A549 (cell line): ENCODE measurements around the gene HDAC1.

Experiments
- CEBPB ChIP-seq, 2 experiments: fragments of >200 bp in 1 of 2; sonication (Bioruptor Twin) in 1 of 2; formaldehyde crosslinking in 1 of 2; IDR thresholded peaks; 2 replicates each; pipeline ENCODE4 v1.6.1; 2012 to 2016
- EP300 ChIP-seq, 2 experiments: fragments of >200 bp; sonication (Bioruptor Twin); formaldehyde crosslinking; IDR thresholded peaks; 2 replicates in 1 of 2; 3 replicates in 1 of 2; pipeline ENCODE4 v1.6.1; 2016 to 2017
- ESRRA ChIP-seq: fragments of 150-350 bp; IDR thresholded peaks from 2 replicates; pipeline ENCODE4 v1.6.1; 2014; ENCODE audit warnings: mild to moderate bottlenecking, low read length, borderline replicate concordance
- FOSL2 ChIP-seq, 2 experiments: fragments of 450-650 bp in 1 of 2; fragments of >200 bp in 1 of 2; sonication (Bioruptor Twin) in 1 of 2; formaldehyde crosslinking; IDR thresholded peaks; 2 replicates each; pipeline versions ENCODE4 v1.5.0 to v1.6.1; 2016 to 2020; ENCODE audit warnings: mild to moderate bottlenecking in 1 of 2, moderate library complexity in 1 of 2
- JUN ChIP-seq, 2 experiments: fragments of >200 bp; sonication (Bioruptor Twin); formaldehyde crosslinking; IDR thresholded peaks; 2 replicates in 1 of 2; 3 replicates in 1 of 2; pipeline ENCODE4 v1.6.1; 2016 to 2017
- MAZ ChIP-seq: fragments of 150-350 bp; IDR thresholded peaks from 2 replicates; pipeline ENCODE4 v1.6.1; 2014; ENCODE audit warnings: antibody characterized with exemption, low read depth, low read length, borderline replicate concordance
- POLR2A ChIP-seq: IDR thresholded peaks from 2 replicates; pipeline ENCODE4 v1.6.1; 2012; ENCODE audit warnings: mild to moderate bottlenecking, low read length
- RAD21 ChIP-seq, 2 experiments: fragments of >200 bp in 1 of 2; sonication (Bioruptor Twin) in 1 of 2; formaldehyde crosslinking in 1 of 2; IDR thresholded peaks in 1 of 2; conservative IDR thresholded peaks in 1 of 2; 2 replicates in 1 of 2; 3 replicates in 1 of 2; pipeline ENCODE4 v1.6.1; 2012 to 2018; ENCODE audit warnings: inconsistent platforms in 1 of 2
- RNF2 ChIP-seq: fragments of 200-600 bp; sonication (generic); IDR thresholded peaks from 2 replicates; pipeline ENCODE4 v1.6.1; 2016; ENCODE audit warnings: low read depth, mild to moderate bottlenecking, antibody characterized with exemption, moderate library complexity, borderline replicate concordance
- ZC3H11A ChIP-seq: fragments of 450-650 bp; IDR thresholded peaks from 2 replicates; pipeline ENCODE4 v1.6.1; 2014; ENCODE audit warnings: antibody characterized with exemption, mild to moderate bottlenecking
- TF ChIP-seq, protein P1 (sequence below): fragments of >200 bp; sonication (Bioruptor Twin); formaldehyde crosslinking; IDR thresholded peaks from 3 replicates; pipeline ENCODE4 v1.5.1; 2016
- TF ChIP-seq, protein P2 (sequence below): IDR thresholded peaks from 2 replicates; pipeline ENCODE4 v1.6.1; 2012

DNA sequence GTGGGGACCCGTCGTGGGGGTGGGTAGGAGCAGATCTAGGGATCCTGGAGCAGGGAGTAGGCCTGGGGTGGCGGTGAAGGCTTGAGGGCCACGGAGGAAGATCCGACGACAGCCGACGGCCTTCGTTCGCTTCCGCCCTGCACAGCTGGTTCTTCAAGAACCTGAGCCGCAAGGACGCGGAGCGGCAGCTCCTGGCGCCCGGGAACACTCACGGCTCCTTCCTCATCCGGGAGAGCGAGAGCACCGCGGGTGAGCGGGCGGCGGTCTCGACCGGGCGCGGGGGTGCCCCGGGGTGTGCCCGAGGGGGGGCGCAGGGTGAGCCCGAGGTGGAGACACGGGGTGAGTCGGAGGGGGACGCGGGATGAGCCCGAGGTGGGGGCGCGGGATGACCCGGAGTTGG, 16.5 kb upstream of the HDAC1 start:
- TF ChIP-seq, protein P1, sequence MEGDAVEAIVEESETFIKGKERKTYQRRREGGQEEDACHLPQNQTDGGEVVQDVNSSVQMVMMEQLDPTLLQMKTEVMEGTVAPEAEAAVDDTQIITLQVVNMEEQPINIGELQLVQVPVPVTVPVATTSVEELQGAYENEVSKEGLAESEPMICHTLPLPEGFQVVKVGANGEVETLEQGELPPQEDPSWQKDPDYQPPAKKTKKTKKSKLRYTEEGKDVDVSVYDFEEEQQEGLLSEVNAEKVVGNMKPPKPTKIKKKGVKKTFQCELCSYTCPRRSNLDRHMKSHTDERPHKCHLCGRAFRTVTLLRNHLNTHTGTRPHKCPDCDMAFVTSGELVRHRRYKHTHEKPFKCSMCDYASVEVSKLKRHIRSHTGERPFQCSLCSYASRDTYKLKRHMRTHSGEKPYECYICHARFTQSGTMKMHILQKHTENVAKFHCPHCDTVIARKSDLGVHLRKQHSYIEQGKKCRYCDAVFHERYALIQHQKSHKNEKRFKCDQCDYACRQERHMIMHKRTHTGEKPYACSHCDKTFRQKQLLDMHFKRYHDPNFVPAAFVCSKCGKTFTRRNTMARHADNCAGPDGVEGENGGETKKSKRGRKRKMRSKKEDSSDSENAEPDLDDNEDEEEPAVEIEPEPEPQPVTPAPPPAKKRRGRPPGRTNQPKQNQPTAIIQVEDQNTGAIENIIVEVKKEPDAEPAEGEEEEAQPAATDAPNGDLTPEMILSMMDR = no peak
- TF ChIP-seq POLR2A = no peak
- no peak for TF ChIP-seq ESRRA
- TF ChIP-seq ZC3H11A = no peak
- TF ChIP-seq RAD21 (conservative IDR thresholded peaks at IDR 0.05 in 1 of 2, IDR thresholded peaks at IDR 0.05 in 1 of 2) = no peak
- no peak for TF ChIP-seq JUN (IDR thresholded peaks at IDR 0.05)
- TF ChIP-seq FOSL2 (IDR thresholded peaks at IDR 0.05) = no peak
- no peak for TF ChIP-seq FOSL2 (CRISPR knock-in tag; IDR thresholded peaks at IDR 0.05)
- no peak for TF ChIP-seq EP300 (IDR thresholded peaks at IDR 0.05)
- TF ChIP-seq, protein P2, sequence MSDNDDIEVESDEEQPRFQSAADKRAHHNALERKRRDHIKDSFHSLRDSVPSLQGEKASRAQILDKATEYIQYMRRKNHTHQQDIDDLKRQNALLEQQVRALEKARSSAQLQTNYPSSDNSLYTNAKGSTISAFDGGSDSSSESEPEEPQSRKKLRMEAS = no peak
- no peak for TF ChIP-seq RNF2
- TF ChIP-seq CEBPB (IDR thresholded peaks at IDR 0.05) = no peak
- no peak for TF ChIP-seq MAZ
